Erythroblast (primary cell): ENCODE results near the gene GPRIN3.

ENCODE experiments used
- DNase-seq, 2 experiments: peaks; one replicate each; lab custom pipeline; 2025; lab: John Stamatoyannopoulos, UW
- GATA1 ChIP-seq: IDR thresholded peaks from 2 replicates; pipeline ENCODE4 v1.6.1; 2011; ENCODE audit warnings: low read depth, mild to moderate bottlenecking, control low read depth, low read length, moderate library complexity
- POLR2A ChIP-seq: IDR thresholded peaks from 2 replicates; pipeline ENCODE4 v1.6.1; 2011; ENCODE audit warnings: mild to moderate bottlenecking, low read length

The GPRIN3 gene

GRCh38 chr4:89294573-89295269, 12.9 kb downstream of the GPRIN3 start:
- TF ChIP-seq POLR2A (no peak), GATA1 (no peak)
- no peak for DNase-seq

GRCh38 chr4:89293299-89293698, 14.3 kb downstream of the GPRIN3 start:
- TF ChIP-seq GATA1, result no peak
- TF ChIP-seq POLR2A, result no peak
- no peak for DNase-seq

- TF ChIP-seq GATA1, result no peak
- no peak for TF ChIP-seq POLR2A
- no peak for DNase-seq
Measured at GRCh38 chr4:89290727-89291516, 16.7 kb downstream of the GPRIN3 start.

- TF ChIP-seq POLR2A (no peak), GATA1 (no peak)
- DNase-seq, result no peak
Measured at GRCh38 chr4:89289312-89289711, 18.3 kb downstream of the GPRIN3 start.

GRCh38 chr4:89288430-89288829, 19.2 kb downstream of the GPRIN3 start:
- no peak for DNase-seq
- TF ChIP-seq POLR2A (no peak), GATA1 (no peak)

- DNase-seq, result no peak
- TF ChIP-seq GATA1, result no peak
- TF ChIP-seq POLR2A, result no peak
Measured at GRCh38 chr4:89287945-89288344, 19.7 kb downstream of the GPRIN3 start.

- no peak for DNase-seq
- no peak for TF ChIP-seq GATA1
- TF ChIP-seq POLR2A, result no peak
Measured at GRCh38 chr4:89285745-89286144, 21.9 kb downstream of the GPRIN3 start.

GRCh38 chr4:89284828-89285227, 22.8 kb downstream of the GPRIN3 start:
- TF ChIP-seq GATA1 (no peak), POLR2A (no peak)
- peak; percentile 68 to 74 for DNase-seq

GRCh38 chr4:89284020-89284424, 23.6 kb downstream of the GPRIN3 start:
- TF ChIP-seq POLR2A (no peak), GATA1 (no peak)
- DNase-seq, result no peak

GRCh38 chr4:89283226-89284009, 24.2 kb downstream of the GPRIN3 start:
- no peak for TF ChIP-seq GATA1
- no peak for TF ChIP-seq POLR2A
- no peak for DNase-seq

- DNase-seq, result no peak
- TF ChIP-seq POLR2A, result no peak
- no peak for TF ChIP-seq GATA1
Measured at GRCh38 chr4:89279385-89279784, 28.2 kb downstream of the GPRIN3 start.

- DNase-seq, result no peak
Measured at GRCh38 chr4:89277412-89277811, 30.2 kb downstream of the GPRIN3 start.

GRCh38 chr4:89276296-89276695, 31.3 kb downstream of the GPRIN3 start:
- DNase-seq, result no peak
- no peak for TF ChIP-seq POLR2A
- TF ChIP-seq GATA1, result no peak

More at GRCh38 chr4:89277412-89277811, 30.2 kb downstream of the GPRIN3 start:
- no peak for TF ChIP-seq POLR2A
- no peak for TF ChIP-seq GATA1
